Tibial artery (tissue), 4 donors: ENCODE data around the gene HOXB2.
"Not testable (repeated sequence)": the region's sequence is repeated elsewhere in the genome, so short reads cannot be mapped to it uniquely, and the experiment has no call there.

Source experiments
- DNase-seq, 2 donors: peaks; one replicate each; pipeline ENCODE4 v3.0.0-alpha.2; 2019
- H3K27ac ChIP-seq, 2 donors: fragments of 200-600 bp; sonication (generic) in 1 of 2; 1 replicate in 1 of 2; 2 replicates in 1 of 2; pipeline ENCODE4 v1.5.1; 2018 to 2019; ENCODE audit warnings: mild to moderate bottlenecking in 1 of 2
- H3K27me3 ChIP-seq, 2 donors: fragments of 200-600 bp; sonication (generic) in 1 of 2; one replicate each; pipeline versions ENCODE4 v1.5.1 to v1.6.0; 2016 to 2019
- H3K36me3 ChIP-seq, 3 donors: fragments of 200-600 bp; sonication (generic) in 2 of 3; one replicate each; pipeline ENCODE4 v1.5.1; 2016 to 2019; ENCODE audit warnings: mild to moderate bottlenecking in 2 of 3
- H3K4me1 ChIP-seq, 4 donors: fragments of 200-600 bp; sonication (generic) in 2 of 4; 1 replicate in 3 of 4; 2 replicates in 1 of 4; pipeline ENCODE4 v1.5.1; 2016 to 2019
- H3K4me3 ChIP-seq, 2 donors: fragments of 200-600 bp; sonication (generic) in 1 of 2; 1 replicate in 1 of 2; 2 replicates in 1 of 2; pipeline ENCODE4 v1.5.1; 2018 to 2019; ENCODE audit warnings: mild to moderate bottlenecking in 2 of 2
- H3K9me3 ChIP-seq, 3 donors: fragments of 200-600 bp; sonication (generic) in 1 of 3; one replicate each; pipeline ENCODE4 v1.5.1; 2016 to 2019
- CTCF ChIP-seq, 2 experiments: fragments of 200-600 bp in 1 of 2; fragments of 450-650 bp in 1 of 2; IDR thresholded peaks; one replicate each; pipeline ENCODE4 v1.5.1; 2017 to 2019; ENCODE audit warnings: antibody characterized with exemption in 2 of 2, mild to moderate bottlenecking in 1 of 2, moderate library complexity in 1 of 2
- intact Hi-C: fragments of 100-400 bp; cut with DNase I; formaldehyde crosslinking; loops from one replicate; pipeline ENCODE4 v1.15.0; 2023; ENCODE audit warnings: low total_unique reads

The HOXB2 gene

GRCh38 chr17:48513097-48513496 lies 31.8 kb downstream of the HOXB2 start:
- Histone ChIP-seq H3K9me3 (no peaks in the 10 kb centered on the region), H3K36me3 (no peaks in the 10 kb centered on the region), H3K4me1 (no peaks in the 10 kb centered on the region), H3K27me3 (peaks cover 0 to 68% of the 10 kb centered on the region in 2 donors), H3K4me3 (no peak overlapping the region), H3K27ac (no peak overlapping the region)
- intact Hi-C loops, result no loop called here
- TF ChIP-seq CTCF (IDR thresholded peaks at IDR 0.05), result no peak
- no peak for DNase-seq

- peaks cover 0 to 62% of the 10 kb centered on the region in 2 donors for H3K27me3 ChIP-seq
- intact Hi-C loops, result no loop called here
- H3K4me3 ChIP-seq, result no peak overlapping the region
- H3K27ac ChIP-seq, result no peak overlapping the region
- no peak for TF ChIP-seq CTCF (IDR thresholded peaks at IDR 0.05)
- H3K36me3 ChIP-seq, result no peaks in the 10 kb centered on the region
- no peaks in the 10 kb centered on the region for H3K9me3 ChIP-seq
- no peaks in the 10 kb centered on the region for H3K4me1 ChIP-seq
- DNase-seq, result no peak
Observed at GRCh38 chr17:48510761-48511604, 33.9 kb downstream of the HOXB2 start.

DNA sequence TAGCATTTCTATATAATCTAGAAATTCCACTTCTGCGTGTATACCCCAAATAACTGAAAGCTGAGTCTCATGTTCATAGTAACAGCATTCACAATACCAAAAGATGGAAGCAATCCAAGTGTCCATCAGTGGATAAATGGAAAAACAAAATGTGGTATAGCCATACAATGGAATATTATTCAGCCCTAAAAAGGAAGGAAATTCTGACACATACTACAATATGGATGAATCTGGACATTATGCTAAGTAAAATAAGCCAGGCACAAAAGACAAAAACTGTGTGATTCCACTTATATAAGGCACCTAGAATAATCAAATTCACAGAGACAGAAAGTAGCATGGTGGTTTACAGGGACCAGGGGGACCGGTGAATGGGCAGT lies 34.5 kb downstream of the HOXB2 start:
- peaks cover 0 to 58% of the 10 kb centered on the region in 2 donors for H3K27me3 ChIP-seq
- TF ChIP-seq CTCF (IDR thresholded peaks at IDR 0.05), result no peak
- H3K36me3 ChIP-seq, result no peaks in the 10 kb centered on the region
- intact Hi-C loops, result no loop called here
- H3K27ac ChIP-seq, result no peak overlapping the region
- H3K9me3 ChIP-seq, result no peaks in the 10 kb centered on the region
- DNase-seq, result no peak
- H3K4me1 ChIP-seq, result no peaks in the 10 kb centered on the region
- no peak overlapping the region for H3K4me3 ChIP-seq

- intact Hi-C loops, H3K27ac ChIP-seq, H3K4me3 ChIP-seq, H3K9me3 ChIP-seq, DNase-seq, H3K36me3 ChIP-seq, H3K4me1 ChIP-seq: not testable (repeated sequence)
- H3K27me3 ChIP-seq, result peaks cover 0 to 52% of the 10 kb centered on the region in 2 donors
Observed at GRCh38 chr17:48509708-48510107, 35.2 kb downstream of the HOXB2 start.

DNA sequence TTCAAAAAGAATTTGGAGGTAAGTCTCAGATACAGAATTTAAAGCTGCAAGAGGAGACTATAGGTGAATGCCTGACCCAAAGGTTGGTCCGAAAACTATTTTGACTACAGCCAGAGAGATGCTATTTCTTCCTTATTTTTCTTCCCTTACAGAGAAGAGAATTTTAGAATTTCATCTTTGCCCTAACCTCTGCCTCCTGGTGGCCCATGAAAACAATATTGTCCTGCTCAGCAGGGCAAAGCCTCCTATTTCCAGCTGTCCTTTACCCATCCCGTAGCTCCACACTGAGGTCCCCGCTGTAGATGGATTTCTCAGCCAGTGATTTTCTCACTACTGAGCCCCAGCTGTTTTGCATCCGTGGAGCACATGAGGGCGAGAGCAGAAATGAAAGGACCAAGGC lies 38.7 kb downstream of the HOXB2 start:
- intact Hi-C loops, result no loop called here
- Histone ChIP-seq H3K36me3 (no peaks in the 10 kb centered on the region), H3K4me3 (no peak overlapping the region), H3K27me3 (peaks cover 0 to 42% of the 10 kb centered on the region in 2 donors), H3K9me3 (no peaks in the 10 kb centered on the region), H3K4me1 (no peaks in the 10 kb centered on the region), H3K27ac (no peak overlapping the region)
- no peak for TF ChIP-seq CTCF (IDR thresholded peaks at IDR 0.05)
- no peak for DNase-seq

GRCh38 chr17:48505788-48506187 lies 39.1 kb downstream of the HOXB2 start:
- Histone ChIP-seq H3K36me3 (no peaks in the 10 kb centered on the region), H3K4me3 (no peak overlapping the region), H3K9me3 (no peaks in the 10 kb centered on the region), H3K27me3 (peaks cover 0 to 41% of the 10 kb centered on the region in 2 donors), H3K4me1 (no peaks in the 10 kb centered on the region), H3K27ac (no peak overlapping the region)
- TF ChIP-seq CTCF (IDR thresholded peaks at IDR 0.05), result no peak
- DNase-seq, result no peak
- intact Hi-C loops, result no loop called here
